Neural progenitor cell (in vitro differentiated cells): ENCODE data around the gene NOD1.

ENCODE experiments used
- CTCF ChIP-seq: fragments of 200-600 bp; sonication (generic); IDR thresholded peaks from 2 replicates; pipeline ENCODE4 v1.5.1; 2017; ENCODE audit warnings: antibody characterized with exemption, mild to moderate bottlenecking
- EZH2 ChIP-seq: fragments of 200-600 bp; sonication (generic); IDR thresholded peaks from 2 replicates; pipeline ENCODE4 v1.6.1; 2017; ENCODE audit warnings: antibody characterized with exemption, mild to moderate bottlenecking, moderate library complexity
- EZH2phosphoT487 ChIP-seq: fragments of 200-600 bp; sonication (generic); IDR thresholded peaks from 2 replicates; pipeline ENCODE4 v1.6.1; 2017; ENCODE audit warnings: antibody characterized with exemption

- TF ChIP-seq CTCF = no peak
- TF ChIP-seq EZH2phosphoT487 = no peak
- no peak for TF ChIP-seq EZH2
Observed at GRCh38 chr7:30379741-30380140, 98.8 kb downstream of the NOD1 start.
